Neuronal stem cell (in vitro differentiated cells): ENCODE data around the gene KIF26B.

ENCODE experiments used
- DNase-seq: peaks from one replicate; pipeline ENCODE4 v3.0.0-alpha.2; 2013; ENCODE audit warnings: low spot score
- H2AFZ ChIP-seq: one replicate; pipeline ENCODE4 v1.6.1; 2013; ENCODE audit warnings: mild to moderate bottlenecking, low read length, inconsistent platforms
- H2AK5ac ChIP-seq: 2 replicates; pipeline ENCODE4 v1.6.1; 2013; ENCODE audit warnings: low read depth, mild to moderate bottlenecking, inconsistent platforms, low read length, moderate library complexity, mixed read lengths
- H2BK120ac ChIP-seq: 2 replicates; pipeline ENCODE4 v1.6.1; 2013; ENCODE audit warnings: low read depth, mild to moderate bottlenecking, inconsistent platforms, low read length, moderate library complexity, mixed read lengths
- H2BK12ac ChIP-seq: one replicate; pipeline ENCODE4 v1.6.1; 2013; ENCODE audit warnings: low read length, inconsistent platforms
- H2BK15ac ChIP-seq: 2 replicates; pipeline ENCODE4 v1.6.1; 2013; ENCODE audit warnings: mild to moderate bottlenecking, low read length, inconsistent platforms, mixed read lengths
- H2BK5ac ChIP-seq: one replicate; pipeline ENCODE4 v1.6.1; 2013; ENCODE audit warnings: inconsistent platforms, mild to moderate bottlenecking, low read length, moderate library complexity
- H3K14ac ChIP-seq: one replicate; pipeline ENCODE4 v1.6.1; 2013; ENCODE audit warnings: low read length, inconsistent platforms
- H3K18ac ChIP-seq: 2 replicates; pipeline ENCODE4 v1.6.1; 2013; ENCODE audit warnings: low read length, inconsistent platforms
- H3K23ac ChIP-seq: 2 replicates; pipeline ENCODE4 v1.6.1; 2013; ENCODE audit warnings: low read depth, mild to moderate bottlenecking, mixed read lengths, low read length, inconsistent platforms; ENCODE audit not compliant: poor library complexity
- H3K27ac ChIP-seq: replicated peaks from 3 replicates; pipeline ENCODE4 v1.5.1; 2013; ENCODE audit warnings: low read length, inconsistent platforms
- H3K27me3 ChIP-seq, 3 experiments: 2 replicates each; pipeline ENCODE4 v1.6.1; 2013; ENCODE audit warnings: low read length in 3 of 3, mild to moderate bottlenecking in 2 of 3, inconsistent platforms in 1 of 3, low read depth in 1 of 3, mixed read lengths in 1 of 3, moderate library complexity in 1 of 3; ENCODE audit not compliant: control insufficient read depth in 3 of 3, insufficient read depth in 3 of 3
- H3K36me3 ChIP-seq, 2 donors: replicated peaks in 1 of 2; 2 replicates each; pipeline ENCODE4 v1.6.1; 2013; ENCODE audit warnings: low read length in 2 of 2; ENCODE audit not compliant: control insufficient read depth in 2 of 2, insufficient read depth in 2 of 2
- H3K4ac ChIP-seq: 2 replicates; pipeline ENCODE4 v1.6.1; 2013; ENCODE audit warnings: inconsistent platforms, mild to moderate bottlenecking, low read length, moderate library complexity
- H3K4me1 ChIP-seq, 2 donors: 1 replicate in 1 of 2; 2 replicates in 1 of 2; pipeline ENCODE4 v1.6.1; 2013; ENCODE audit warnings: low read length in 2 of 2, low read depth in 1 of 2; ENCODE audit not compliant: control insufficient read depth in 2 of 2, insufficient read depth in 1 of 2
- H3K4me2 ChIP-seq: one replicate; pipeline ENCODE4 v1.6.1; 2013; ENCODE audit warnings: mild to moderate bottlenecking, low read length, inconsistent platforms; ENCODE audit not compliant: insufficient read depth, poor library complexity, severe bottlenecking
- H3K4me3 ChIP-seq, 2 donors: 2 replicates each; pipeline ENCODE4 v1.5.1; 2013; ENCODE audit warnings: low read length in 2 of 2, mild to moderate bottlenecking in 2 of 2, inconsistent platforms in 1 of 2, moderate library complexity in 1 of 2
- H3K79me1 ChIP-seq: one replicate; pipeline ENCODE4 v1.6.1; 2013; ENCODE audit warnings: low read depth, mild to moderate bottlenecking, inconsistent platforms, low read length, moderate library complexity
- H3K9ac ChIP-seq: one replicate; pipeline ENCODE4 v1.6.1; 2013; ENCODE audit warnings: mild to moderate bottlenecking, low read depth, low read length, inconsistent platforms; ENCODE audit not compliant: poor library complexity
- H3K9me3 ChIP-seq, 2 donors: replicated peaks in 1 of 2; 2 replicates each; pipeline versions ENCODE3 to v1.6.1; 2013; ENCODE audit warnings: low read length in 2 of 2, mild to moderate bottlenecking in 2 of 2, inconsistent platforms in 1 of 2, low read depth in 1 of 2, mixed read lengths in 1 of 2, moderate library complexity in 1 of 2; ENCODE audit not compliant: control insufficient read depth in 2 of 2, insufficient read depth in 1 of 2
- H4K8ac ChIP-seq: one replicate; pipeline ENCODE4 v1.6.1; 2013; ENCODE audit warnings: low read depth, mild to moderate bottlenecking, inconsistent platforms, low read length, moderate library complexity
- H4K91ac ChIP-seq: one replicate; pipeline ENCODE4 v1.6.1; 2013; ENCODE audit warnings: low read length, low read depth, mild to moderate bottlenecking, inconsistent platforms; ENCODE audit not compliant: poor library complexity
- WGBS, 2 donors: extraction: QIAGEN DNeasy Blood & Tissue Kit; methylation state at CpG; one replicate each; pipeline ENCODE4 v1.1.7; 2013; ENCODE audit warnings: missing lambda C conversion rate in 2 of 2, mixed read lengths in 1 of 2; ENCODE audit not compliant: insufficient read length in 2 of 2, insufficient replicate concordance in 1 of 2; ENCODE audit errors: extremely low coverage in 2 of 2; 5-methylcytosine and 5-hydroxymethylcytosine counted together

The KIF26B gene

DNA sequence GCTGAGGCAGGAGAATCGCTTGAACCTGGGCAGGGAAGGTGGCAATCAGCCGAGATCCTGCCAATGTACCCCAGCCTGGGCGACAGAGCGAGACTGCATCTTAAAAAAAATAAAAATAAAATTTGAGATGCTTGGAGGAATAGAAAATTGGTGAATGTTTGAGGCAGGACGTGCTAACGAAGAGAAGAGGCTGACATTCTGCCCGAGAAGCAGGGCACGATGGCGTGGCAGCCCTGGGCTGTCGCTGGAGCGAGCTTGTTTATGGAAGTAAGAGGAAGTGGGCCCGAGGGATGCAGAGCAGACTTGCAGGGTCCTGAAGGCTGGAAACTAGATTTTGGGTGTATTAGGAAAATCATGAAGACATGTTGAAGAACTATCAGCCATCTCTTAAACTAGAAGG is 92.6 kb downstream of the KIF26B start:
- no peak overlapping the region for H2BK12ac ChIP-seq
- H4K91ac ChIP-seq = no peak overlapping the region
- H2AK5ac ChIP-seq = no peak overlapping the region
- no peaks in the 10 kb centered on the region for H3K4me1 ChIP-seq
- H2BK15ac ChIP-seq = no peak overlapping the region
- H2BK120ac ChIP-seq = no peak overlapping the region
- H3K27me3 ChIP-seq = no peaks in the 10 kb centered on the region
- H3K14ac ChIP-seq = no peak overlapping the region
- H2AFZ ChIP-seq = no peak overlapping the region
- H4K8ac ChIP-seq = no peak overlapping the region
- H3K4me3 ChIP-seq = no peak overlapping the region
- H3K18ac ChIP-seq = peak overlapping the region; percentile 25
- no peak overlapping the region for H3K23ac ChIP-seq
- whole genome bisulfite sequencing, 2 donors = 100% methylated on average over 2 of the region's 12 CpGs; no CpG with 5 or more reads in 1 of the 2 donors
- no peak overlapping the region for H2BK5ac ChIP-seq
- DNase-seq = no peak
- peaks cover 0 to 15% of the 10 kb centered on the region in 2 donors for H3K36me3 ChIP-seq
- H3K9ac ChIP-seq = no peak overlapping the region
- H3K79me1 ChIP-seq = no peaks in the 10 kb centered on the region
- H3K4ac ChIP-seq = no peak overlapping the region
- H3K27ac ChIP-seq = no peak overlapping the region
- H3K4me2 ChIP-seq = no peak overlapping the region
- H3K9me3 ChIP-seq = peaks cover 0 to 7% of the 10 kb centered on the region in 2 donors

DNA sequence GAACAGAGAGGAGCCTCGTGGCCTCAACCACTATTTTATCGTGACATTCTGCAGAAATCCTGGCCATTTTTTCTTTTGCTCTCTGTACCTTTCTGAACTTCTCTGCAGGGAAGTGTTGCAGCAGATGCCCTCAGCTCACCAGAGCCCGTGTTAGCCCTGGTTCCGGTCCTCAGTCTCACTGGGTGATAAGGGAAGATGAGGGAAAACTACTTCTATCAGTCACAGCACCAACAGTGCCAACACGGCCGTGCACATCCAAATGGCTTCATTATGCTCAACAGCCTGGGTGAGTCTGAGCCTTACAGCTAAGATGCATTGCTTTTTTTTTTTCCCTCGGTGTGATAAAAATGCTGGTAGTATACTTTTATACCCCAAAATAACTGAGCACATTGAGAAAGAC is 93.0 kb downstream of the KIF26B start:
- H4K91ac ChIP-seq = no peak overlapping the region
- H3K36me3 ChIP-seq = peaks cover 0 to 14% of the 10 kb centered on the region in 2 donors
- WGBS, 2 donors = no CpG with 5 or more reads among the region's 7 CpGs
- no peak overlapping the region for H3K18ac ChIP-seq
- H3K4me3 ChIP-seq = no peak overlapping the region
- H2BK120ac ChIP-seq = no peak overlapping the region
- H3K27me3 ChIP-seq = no peaks in the 10 kb centered on the region
- H2BK12ac ChIP-seq = no peak overlapping the region
- no peak overlapping the region for H3K23ac ChIP-seq
- H2AK5ac ChIP-seq = no peak overlapping the region
- H3K4me2 ChIP-seq = no peak overlapping the region
- H3K9me3 ChIP-seq = peaks cover 0 to 7% of the 10 kb centered on the region in 2 donors
- H2AFZ ChIP-seq = no peak overlapping the region
- H3K14ac ChIP-seq = no peak overlapping the region
- no peak overlapping the region for H3K9ac ChIP-seq
- H2BK5ac ChIP-seq = no peak overlapping the region
- no peak overlapping the region for H3K4ac ChIP-seq
- no peak overlapping the region for H3K27ac ChIP-seq
- no peak overlapping the region for H2BK15ac ChIP-seq
- DNase-seq = no peak
- no peaks in the 10 kb centered on the region for H3K4me1 ChIP-seq
- H4K8ac ChIP-seq = no peak overlapping the region
- no peaks in the 10 kb centered on the region for H3K79me1 ChIP-seq

DNA sequence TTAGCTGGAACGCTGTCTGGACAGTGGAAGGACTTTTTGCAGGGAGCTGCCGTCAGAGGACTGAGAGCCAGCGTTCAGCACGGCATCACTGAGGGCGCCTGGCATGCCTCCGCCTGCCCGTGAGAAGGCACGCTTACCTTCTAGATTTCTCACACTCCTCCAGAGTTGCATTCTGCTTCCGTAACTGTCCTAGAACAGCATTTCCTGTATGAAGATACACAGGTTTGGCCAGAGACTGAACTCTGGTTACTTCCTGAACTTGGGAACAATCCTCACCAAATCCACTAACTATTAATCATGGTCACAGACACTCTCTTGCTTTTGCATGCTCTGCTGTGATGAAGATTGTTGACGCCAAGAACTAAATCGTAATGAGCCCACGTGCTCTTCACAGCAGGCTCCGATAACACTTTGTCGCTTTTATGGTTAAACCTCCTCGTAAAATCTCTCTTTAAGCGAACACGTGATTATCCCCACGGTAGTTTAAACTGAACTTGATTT is 93.5 kb downstream of the KIF26B start:
- H3K4me1 ChIP-seq = no peaks in the 10 kb centered on the region
- no peak overlapping the region for H2AK5ac ChIP-seq
- WGBS, 2 donors = no CpG with 5 or more reads among the region's 18 CpGs
- H2BK120ac ChIP-seq = no peak overlapping the region
- H3K23ac ChIP-seq = no peak overlapping the region
- no peak for DNase-seq
- no peak overlapping the region for H3K14ac ChIP-seq
- H3K9me3 ChIP-seq = peaks cover 0 to 7% of the 10 kb centered on the region in 2 donors
- H3K18ac ChIP-seq = no peak overlapping the region
- H2AFZ ChIP-seq = no peak overlapping the region
- no peak overlapping the region for H2BK15ac ChIP-seq
- H2BK12ac ChIP-seq = no peak overlapping the region
- no peak overlapping the region for H4K91ac ChIP-seq
- no peak overlapping the region for H3K4me3 ChIP-seq
- H2BK5ac ChIP-seq = no peak overlapping the region
- H3K36me3 ChIP-seq = peaks cover 0 to 13% of the 10 kb centered on the region in 2 donors
- no peaks in the 10 kb centered on the region for H3K27me3 ChIP-seq
- no peak overlapping the region for H3K9ac ChIP-seq
- H3K4ac ChIP-seq = no peak overlapping the region
- no peaks in the 10 kb centered on the region for H3K79me1 ChIP-seq
- no peak overlapping the region for H3K4me2 ChIP-seq
- no peak overlapping the region for H3K27ac ChIP-seq
- H4K8ac ChIP-seq = no peak overlapping the region

DNA sequence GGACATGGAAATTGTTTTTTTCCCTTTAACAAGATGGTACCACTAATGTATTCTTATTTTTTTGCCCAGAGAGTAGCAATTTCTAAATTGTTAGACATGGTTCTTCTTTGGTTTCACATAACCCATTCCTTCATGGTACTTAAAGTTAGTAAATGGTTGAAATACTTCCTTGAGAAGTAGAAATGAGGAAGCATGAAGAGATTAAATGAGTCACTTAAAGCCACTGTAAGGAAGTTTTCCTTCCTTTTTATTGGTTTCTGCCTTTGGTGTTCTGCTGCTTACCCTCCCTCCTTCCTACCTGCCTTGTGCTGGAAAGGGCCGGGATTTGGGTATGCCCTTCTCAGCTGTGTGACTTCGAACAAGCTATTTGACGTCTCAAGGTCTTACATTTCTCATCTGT is 101.0 kb downstream of the KIF26B start:
- H3K36me3 ChIP-seq = no peaks in the 10 kb centered on the region
- H3K27me3 ChIP-seq = no peaks in the 10 kb centered on the region
- no CpG with 5 or more reads among the region's 3 CpGs for WGBS, 2 donors
- no peak for DNase-seq
- no peak overlapping the region for H3K14ac ChIP-seq
- H3K23ac ChIP-seq = no peak overlapping the region
- peak overlapping the region; percentile 59 for H2AK5ac ChIP-seq
- no peak overlapping the region for H4K8ac ChIP-seq
- no peak overlapping the region for H2BK12ac ChIP-seq
- H3K9me3 ChIP-seq = peaks cover 2 to 5% of the 10 kb centered on the region in 2 donors
- H3K9ac ChIP-seq = no peak overlapping the region
- H2AFZ ChIP-seq = no peak overlapping the region
- H3K4me3 ChIP-seq = no peak overlapping the region
- no peak overlapping the region for H4K91ac ChIP-seq
- H3K18ac ChIP-seq = no peak overlapping the region
- no peak overlapping the region for H3K27ac ChIP-seq
- no peak overlapping the region for H2BK15ac ChIP-seq
- no peak overlapping the region for H2BK120ac ChIP-seq
- peaks cover 5 to 9% of the 10 kb centered on the region in 2 donors for H3K4me1 ChIP-seq
- H3K79me1 ChIP-seq = no peaks in the 10 kb centered on the region
- no peak overlapping the region for H2BK5ac ChIP-seq
- no peak overlapping the region for H3K4ac ChIP-seq
- no peak overlapping the region for H3K4me2 ChIP-seq
